K562 (cell line): Measurements from ENCODE around the gene NBPF3. TPM values are rescaled to one million over a fixed set of nuclear protein-coding genes. Genes with fewer than 3 reads are reported as not detected.

Experiments
- ATAC-seq: fragments of 200-7000 bp; cut with Tn5 transposase; 3 replicates; pipeline ENCODE4 v1.9.1; 2020; ENCODE audit warnings: moderate library complexity
- BruUV-seq: library from RNA; stranded (reverse); fragments of 400-500 nt; replicated peaks from 2 replicates; lab custom pipeline; 2021; lab: Mats Ljungman, UMichigan
- CTCF ChIA-PET: fragments of 300-600 bp; formaldehyde crosslinking; extraction: SDS; loops from one replicate; lab custom pipeline; 2021; ENCODE audit warnings: low intra/inter-chr PET ratio; lab: Yijun Ruan, JAX
- POLR2A ChIA-PET: fragments of 300-600, 350-650 bp; sonication (Branson Sonifier 250); formaldehyde crosslinking; extraction: SDS; loops from one replicate; lab custom pipeline; 2021; ENCODE audit warnings: antibody characterized with exemption, inconsistent platforms; lab: Yijun Ruan, JAX
- DNase-seq, 4 experiments: peaks; one replicate each; pipeline versions ENCODE4 v3.0.0 to v3.0.0-alpha.2; 2011 to 2018; ENCODE audit warnings: low spot score in 3 of 4, mixed read lengths in 3 of 4; ENCODE audit errors: extremely low read depth in 1 of 4
- FAIRE-seq: peaks from 2 replicates; lab custom pipeline; 2011; peaks lifted over from hg19 to GRCh38; lab: Jason Lieb, UNC
- H2AFZ ChIP-seq: 2 replicates; pipeline ENCODE4 v1.6.0; 2011; ENCODE audit warnings: low read depth, low read length, control low read depth, inconsistent platforms
- H3K27ac ChIP-seq: fragments of 200-600 bp; 3 replicates; pipeline ENCODE4 v1.8.0; 2011; ENCODE audit warnings: low read depth, mild to moderate bottlenecking, control low read depth, inconsistent platforms, low read length, moderate library complexity, mixed read lengths; ENCODE audit errors: extremely low read depth
- H3K27me3 ChIP-seq, 2 experiments: fragments of 300-600 bp in 1 of 2; 2 replicates in 1 of 2; 3 replicates in 1 of 2; pipeline versions ENCODE4 v1.6.0 to v1.8.0; 2011; ENCODE audit warnings: inconsistent platforms in 2 of 2, low read length in 2 of 2, mild to moderate bottlenecking in 1 of 2, mixed read lengths in 1 of 2, moderate library complexity in 1 of 2; ENCODE audit not compliant: control insufficient read depth in 2 of 2, insufficient read depth in 2 of 2
- H3K36me3 ChIP-seq: fragments of 300-600 bp; 3 replicates; pipeline ENCODE4 v1.8.0; 2011; ENCODE audit warnings: mild to moderate bottlenecking, low read length, inconsistent platforms; ENCODE audit not compliant: control insufficient read depth, insufficient read depth
- H3K4me1 ChIP-seq, 2 experiments: fragments of 200-600 bp in 1 of 2; replicated peaks in 1 of 2; 2 replicates in 1 of 2; 3 replicates in 1 of 2; pipeline versions ENCODE4 v1.5.1 to v1.8.0; 2011; ENCODE audit warnings: inconsistent platforms in 2 of 2, low read length in 2 of 2, mild to moderate bottlenecking in 1 of 2, mixed read lengths in 1 of 2, moderate library complexity in 1 of 2; ENCODE audit not compliant: control insufficient read depth in 2 of 2, insufficient read depth in 2 of 2
- H3K4me2 ChIP-seq: 2 replicates; pipeline ENCODE4 v1.6.1; 2011; ENCODE audit warnings: low read length, control low read depth, inconsistent platforms, mixed read lengths; ENCODE audit not compliant: insufficient read depth
- H3K4me3 ChIP-seq: fragments of 200-600 bp; sonication (generic), shearing (Covaris generic); 2 replicates; pipeline ENCODE4 v1.5.1; 2016; ENCODE audit warnings: control low read depth, inconsistent platforms
- H3K79me2 ChIP-seq: fragments of 200-600 bp; 3 replicates; pipeline ENCODE4 v1.8.0; 2011; ENCODE audit warnings: low read length, inconsistent platforms; ENCODE audit not compliant: control insufficient read depth, insufficient read depth
- H3K9ac ChIP-seq, 2 experiments: 2 replicates each; pipeline versions ENCODE4 v1.6.0 to v1.6.1; 2011; ENCODE audit warnings: low read depth in 2 of 2, low read length in 2 of 2, control low read depth in 1 of 2, inconsistent platforms in 1 of 2, mild to moderate bottlenecking in 1 of 2, mixed read lengths in 1 of 2; ENCODE audit not compliant: insufficient read depth in 1 of 2
- H3K9me1 ChIP-seq: one replicate; pipeline ENCODE4 v1.6.0; 2011; ENCODE audit warnings: inconsistent platforms, mild to moderate bottlenecking, low read length, moderate library complexity; ENCODE audit not compliant: control insufficient read depth, insufficient read depth
- H3K9me3 ChIP-seq: replicated peaks from 2 replicates; pipeline ENCODE4 v1.5.1; 2011; ENCODE audit warnings: low read depth, low read length, inconsistent platforms; ENCODE audit not compliant: control insufficient read depth, insufficient read depth
- H4K20me1 ChIP-seq: replicated peaks from 2 replicates; pipeline ENCODE4 v1.6.1; 2011; ENCODE audit warnings: low read length, inconsistent platforms, mixed read lengths; ENCODE audit not compliant: control insufficient read depth, insufficient read depth
- BCL6 ChIP-seq: fragments of 250-450 bp; sonication (Bioruptor Pico); IDR thresholded peaks from 2 replicates; pipeline ENCODE4 v1.4.0; 2020
- CBFA2T3 ChIP-seq: fragments of 450-650 bp; IDR thresholded peaks from 2 replicates; pipeline ENCODE4 v1.6.1; 2017
- KDM1A ChIP-seq, 2 experiments: fragments of 450-650 bp; IDR thresholded peaks; 2 replicates each; pipeline ENCODE4 v1.6.1; 2016; ENCODE audit warnings: mild to moderate bottlenecking in 2 of 2
- NCOR1 ChIP-seq: fragments of 450-650 bp; IDR thresholded peaks from 2 replicates; pipeline ENCODE4 v1.6.1; 2016; ENCODE audit warnings: mild to moderate bottlenecking, moderate library complexity
- NFIC ChIP-seq: fragments of 450-650 bp; IDR thresholded peaks from 2 replicates; pipeline ENCODE4 v1.6.1; 2017; ENCODE audit warnings: mild to moderate bottlenecking, inconsistent platforms
- ZBTB34 ChIP-seq: fragments of 250-450 bp; sonication (Bioruptor Pico); IDR thresholded peaks from 2 replicates; pipeline ENCODE4 v1.8.0; 2021; ENCODE audit warnings: mild to moderate bottlenecking, moderate library complexity
- ZNF436 ChIP-seq: fragments of 250-450, 450-650 bp; sonication (Bioruptor Pico); formaldehyde crosslinking; IDR thresholded peaks from 2 replicates; pipeline ENCODE4 v1.7.0; 2020; ENCODE audit warnings: mild to moderate bottlenecking
- ZNF79 ChIP-seq: fragments of 250-450 bp; sonication (Bioruptor Pico); IDR thresholded peaks from 2 replicates; pipeline ENCODE4 v1.4.0; 2020; ENCODE audit warnings: low read depth, mild to moderate bottlenecking, moderate library complexity
- WGBS: fragments of 100-300 bp; shearing (Covaris generic); methylation state at CpG from one replicate; pipeline ENCODE4 v1.1.6; 2016; ENCODE audit warnings: low coverage, mixed read lengths; ENCODE audit not compliant: insufficient coverage; ENCODE audit errors: missing lambda C conversion rate; 5-methylcytosine and 5-hydroxymethylcytosine counted together
- in situ Hi-C: fragments of 300-500 bp; cut with MboI; formaldehyde crosslinking; loops from 4 replicates; pipeline ENCODE4 v1.15.0; 2018; ENCODE audit warnings: inconsistent platforms, mixed read lengths
- intact Hi-C: fragments of 100-400 bp; cut with micrococcal nuclease; formaldehyde crosslinking; loops from 2 replicates; pipeline ENCODE4 v1.14.2; 2022
- polyA plus RNA-seq, 8 experiments: library from polyadenylated mRNA; depleted of rRNA in 4 of 8; stranded (reverse) in 5 of 8; unstranded in 3 of 8; fragments of >200 nt; fragmentation: Nextera tagmentation in 2 of 8; fragmentation: Illumina TruSeq in 1 of 8; extraction: Ambion mirVana in 2 of 8; extraction: Trizol in 1 of 8; gene quantifications; 2 replicates each; pipeline versions ENCODE4 v1.2.1 to v1.2.3, GENCODE V29; 2011 to 2014; ENCODE audit warnings: inconsistent platforms in 1 of 8, missing spikeins in 1 of 8
- total RNA-seq, 7 experiments: library from RNA; depleted of rRNA in 6 of 7; stranded (reverse); fragments of >200 nt in 6 of 7; fragmentation: Illumina TruSeq in 2 of 7; extraction: Trizol in 2 of 7; gene quantifications; 2 replicates each; pipeline versions ENCODE4 v1.2.1 to v1.2.3, GENCODE V29; 2011 to 2021; ENCODE audit warnings: low replicate concordance in 1 of 7
- TF ChIP-seq, protein P1 (sequence below): fragments of 150-350 bp; conservative IDR thresholded peaks from 2 replicates; pipeline ENCODE4 v1.6.1; 2014; ENCODE audit warnings: low read length

Gene NBPF3
- total and polyA plus RNA-seq, 9 of the 15 experiments (the other 6 are each of a cell fraction or from before 2014, with no cell fraction given), result 1.5 to 7.3 (median 5.4) TPM

- Histone ChIP-seq H3K9me3 (peaks cover 4% of the 10 kb centered on the region), H3K27me3 (peaks cover 21 to 40% of the 10 kb centered on the region in 2 experiments; a peak in 4 of 5 replicates), H3K4me2 (no peak overlapping the region), H3K9me1 (no peaks in the 10 kb centered on the region), H3K4me1 (peaks cover 0 to 10% of the 10 kb centered on the region in 2 experiments; a peak in 3 of 5 replicates), H3K36me3 (no peaks in the 10 kb centered on the region), H3K9ac (no peak overlapping the region; a peak in 1 of 4 replicates), H4K20me1 (no peaks in the 10 kb centered on the region), H3K79me2 (no peaks in the 10 kb centered on the region), H3K4me3 (no peak overlapping the region), H3K27ac (no peak overlapping the region), H2AFZ (no peak overlapping the region)
- ChIA-PET CTCF (interaction anchor here (2.7 kb wide), 1 partner anchor 121 kb away, joined by 16 read pairs; no protein-coding TSS in a partner anchor), POLR2A (interaction anchor here (1.3 kb wide), 1 partner anchor 38 kb away, joined by 4 read pairs; no protein-coding TSS in a partner anchor)
- FAIRE-seq (peak; percentile 15), ATAC-seq (no peak), DNase-seq (no peak)
- TF ChIP-seq ZNF436 (CRISPR knock-in tag) (no peak), BCL6 (CRISPR knock-in tag) (no peak), ZNF79 (CRISPR knock-in tag) (no peak), NFIC (0 out of 2 replicates have a peak, but pooled peaks have one; percentile 17), CBFA2T3 (peak; percentile 36; the same call in 1 of the 2 replicates), ZBTB34 (CRISPR knock-in tag) (no peak), KDM1A (IDR thresholded peaks at IDR 0.05) (peak; percentile 32 to 60; a peak in 1 of 4 replicates), NCOR1 (no peak)
- TF ChIP-seq, protein P1, sequence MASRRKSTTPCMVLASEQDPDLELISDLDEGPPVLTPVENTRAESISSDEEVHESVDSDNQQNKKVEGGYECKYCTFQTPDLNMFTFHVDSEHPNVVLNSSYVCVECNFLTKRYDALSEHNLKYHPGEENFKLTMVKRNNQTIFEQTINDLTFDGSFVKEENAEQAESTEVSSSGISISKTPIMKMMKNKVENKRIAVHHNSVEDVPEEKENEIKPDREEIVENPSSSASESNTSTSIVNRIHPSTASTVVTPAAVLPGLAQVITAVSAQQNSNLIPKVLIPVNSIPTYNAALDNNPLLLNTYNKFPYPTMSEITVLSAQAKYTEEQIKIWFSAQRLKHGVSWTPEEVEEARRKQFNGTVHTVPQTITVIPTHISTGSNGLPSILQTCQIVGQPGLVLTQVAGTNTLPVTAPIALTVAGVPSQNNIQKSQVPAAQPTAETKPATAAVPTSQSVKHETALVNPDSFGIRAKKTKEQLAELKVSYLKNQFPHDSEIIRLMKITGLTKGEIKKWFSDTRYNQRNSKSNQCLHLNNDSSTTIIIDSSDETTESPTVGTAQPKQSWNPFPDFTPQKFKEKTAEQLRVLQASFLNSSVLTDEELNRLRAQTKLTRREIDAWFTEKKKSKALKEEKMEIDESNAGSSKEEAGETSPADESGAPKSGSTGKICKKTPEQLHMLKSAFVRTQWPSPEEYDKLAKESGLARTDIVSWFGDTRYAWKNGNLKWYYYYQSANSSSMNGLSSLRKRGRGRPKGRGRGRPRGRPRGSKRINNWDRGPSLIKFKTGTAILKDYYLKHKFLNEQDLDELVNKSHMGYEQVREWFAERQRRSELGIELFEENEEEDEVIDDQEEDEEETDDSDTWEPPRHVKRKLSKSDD, result no peak
- in situ Hi-C loops, result no loop called here
- 0% methylated on average over 8 of the region's 8 CpGs for WGBS
- no TSS peak for BruUV-seq
- intact Hi-C loops, result loop anchor here (2.0 kb wide), 1 partner anchor 121 kb away; no protein-coding TSS in a partner anchor
Observed at GRCh38 chr1:21491488-21492355, 51.8 kb downstream of the NBPF3 start.
